Natural killer cell (primary cell): Measurements from ENCODE around the gene RNF34. TPM values are rescaled to one million over a fixed set of nuclear protein-coding genes. Genes with fewer than 3 reads are reported as not detected.

Source experiments
- ATAC-seq, 3 donors: fragments of 150-1000 bp in 2 of 3; fragments of 200-7000 bp in 1 of 3; cut with Tn5 transposase; 1 replicate in 1 of 3; 2 replicates in 2 of 3; pipeline ENCODE4 v1.10.0; 2021; ENCODE audit warnings: mild to moderate bottlenecking in 2 of 3, moderate library complexity in 2 of 3
- DNase-seq, 2 donors: peaks; one replicate each; pipeline versions ENCODE4 v3.0.0 to v3.0.0-alpha.2; 2013 to 2021; ENCODE audit warnings: mixed read lengths in 1 of 2
- H3K27ac ChIP-seq: one replicate; pipeline ENCODE4 v1.5.1; 2013; ENCODE audit warnings: mild to moderate bottlenecking, low read length
- H3K27me3 ChIP-seq: one replicate; pipeline ENCODE4 v1.6.1; 2013; ENCODE audit warnings: low read length; ENCODE audit not compliant: control insufficient read depth, insufficient read depth
- H3K36me3 ChIP-seq: one replicate; pipeline ENCODE4 v1.6.1; 2013; ENCODE audit warnings: low read length; ENCODE audit not compliant: control insufficient read depth, insufficient read depth
- H3K4me1 ChIP-seq: one replicate; pipeline ENCODE4 v1.6.1; 2013; ENCODE audit warnings: low read length; ENCODE audit not compliant: control insufficient read depth, insufficient read depth
- H3K4me3 ChIP-seq: one replicate; pipeline ENCODE4 v1.5.1; 2013; ENCODE audit warnings: low read length
- H3K9me3 ChIP-seq: one replicate; pipeline ENCODE4 v1.6.1; 2013; ENCODE audit warnings: low read length; ENCODE audit not compliant: control insufficient read depth, insufficient read depth
- H3K27ac Mint-ChIP-seq, 2 donors: one replicate each; pipeline ENCODE4 v1.8.0; 2022; ENCODE audit warnings: mild to moderate bottlenecking in 2 of 2, mixed read lengths in 2 of 2, moderate library complexity in 1 of 2
- H3K27me3 Mint-ChIP-seq, 2 donors: one replicate each; pipeline ENCODE4 v1.8.0; 2022; ENCODE audit warnings: low read depth in 2 of 2, mixed read lengths in 2 of 2
- H3K36me3 Mint-ChIP-seq: one replicate; pipeline ENCODE4 v1.8.0; 2022; ENCODE audit warnings: mixed read lengths
- H3K4me1 Mint-ChIP-seq, 2 donors: one replicate each; pipeline ENCODE4 v1.8.0; 2022; ENCODE audit warnings: mixed read lengths in 2 of 2
- H3K4me3 Mint-ChIP-seq: one replicate; pipeline ENCODE4 v1.8.0; 2022; ENCODE audit warnings: mild to moderate bottlenecking, moderate library complexity, mixed read lengths
- H3K9me3 Mint-ChIP-seq, 2 donors: one replicate each; pipeline ENCODE4 v1.8.0; 2022; ENCODE audit warnings: mixed read lengths in 2 of 2
- WGBS: methylation state at CpG from one replicate; pipeline ENCODE4 v1.1.7; 2013; ENCODE audit warnings: missing lambda C conversion rate; ENCODE audit not compliant: insufficient coverage; 5-methylcytosine and 5-hydroxymethylcytosine counted together
- intact Hi-C: fragments of 100-400 bp; cut with micrococcal nuclease; formaldehyde crosslinking; loops from one replicate; pipeline ENCODE4 v1.14.2; 2022
- total RNA-seq, 4 donors: library from RNA; stranded (reverse); fragments of 120-200 nt in 1 of 4; gene quantifications; one replicate each; pipeline versions ENCODE4 v1.2.3 to v1.2.4, GENCODE V29; 2013 to 2022
- TF ChIP-seq, protein P1 (sequence below): fragments of 200-600 bp; IDR thresholded peaks from one replicate; pipeline ENCODE4 v1.8.0; 2022; ENCODE audit warnings: antibody characterized with exemption

The RNF34 gene
- total RNA-seq, 3 donors from 2014 or later (not counting 1 experiment from before 2014, with no cell fraction given): 62.3 to 78.4 (median 73.4) TPM

GRCh38 chr12:121468499-121468801, 68.5 kb downstream of the RNF34 start:
- no peaks in the 10 kb centered on the region for H3K27me3 ChIP-seq
- DNase-seq (peak in 1 of 2 donors; percentile 20), ATAC-seq (no peak)
- H3K4me3 ChIP-seq: no peak overlapping the region
- H3K36me3 ChIP-seq: no peaks in the 10 kb centered on the region
- H3K4me1 Mint-ChIP-seq: peaks cover 19 to 20% of the 10 kb centered on the region in 2 donors
- peaks cover 24% of the 10 kb centered on the region for H3K4me1 ChIP-seq
- H3K36me3 Mint-ChIP-seq: no peaks in the 10 kb centered on the region
- peak overlapping the region; percentile 68 for H3K4me3 Mint-ChIP-seq
- H3K27ac Mint-ChIP-seq: peak overlapping the region in 1 of 2 donors; percentile 65
- peak overlapping the region; percentile 55 for H3K27ac ChIP-seq
- H3K9me3 Mint-ChIP-seq: no peaks in the 10 kb centered on the region
- no peaks in the 10 kb centered on the region for H3K9me3 ChIP-seq
- 93% methylated on average over 4 of the region's 4 CpGs for WGBS
- H3K27me3 Mint-ChIP-seq: no peaks in the 10 kb centered on the region
- TF ChIP-seq, protein P1, sequence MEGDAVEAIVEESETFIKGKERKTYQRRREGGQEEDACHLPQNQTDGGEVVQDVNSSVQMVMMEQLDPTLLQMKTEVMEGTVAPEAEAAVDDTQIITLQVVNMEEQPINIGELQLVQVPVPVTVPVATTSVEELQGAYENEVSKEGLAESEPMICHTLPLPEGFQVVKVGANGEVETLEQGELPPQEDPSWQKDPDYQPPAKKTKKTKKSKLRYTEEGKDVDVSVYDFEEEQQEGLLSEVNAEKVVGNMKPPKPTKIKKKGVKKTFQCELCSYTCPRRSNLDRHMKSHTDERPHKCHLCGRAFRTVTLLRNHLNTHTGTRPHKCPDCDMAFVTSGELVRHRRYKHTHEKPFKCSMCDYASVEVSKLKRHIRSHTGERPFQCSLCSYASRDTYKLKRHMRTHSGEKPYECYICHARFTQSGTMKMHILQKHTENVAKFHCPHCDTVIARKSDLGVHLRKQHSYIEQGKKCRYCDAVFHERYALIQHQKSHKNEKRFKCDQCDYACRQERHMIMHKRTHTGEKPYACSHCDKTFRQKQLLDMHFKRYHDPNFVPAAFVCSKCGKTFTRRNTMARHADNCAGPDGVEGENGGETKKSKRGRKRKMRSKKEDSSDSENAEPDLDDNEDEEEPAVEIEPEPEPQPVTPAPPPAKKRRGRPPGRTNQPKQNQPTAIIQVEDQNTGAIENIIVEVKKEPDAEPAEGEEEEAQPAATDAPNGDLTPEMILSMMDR: no peak
- intact Hi-C loops: loop anchor here (5.0 kb wide), 1 partner anchor 116 kb away; the partner anchor contains the start of gene ANAPC5

DNA sequence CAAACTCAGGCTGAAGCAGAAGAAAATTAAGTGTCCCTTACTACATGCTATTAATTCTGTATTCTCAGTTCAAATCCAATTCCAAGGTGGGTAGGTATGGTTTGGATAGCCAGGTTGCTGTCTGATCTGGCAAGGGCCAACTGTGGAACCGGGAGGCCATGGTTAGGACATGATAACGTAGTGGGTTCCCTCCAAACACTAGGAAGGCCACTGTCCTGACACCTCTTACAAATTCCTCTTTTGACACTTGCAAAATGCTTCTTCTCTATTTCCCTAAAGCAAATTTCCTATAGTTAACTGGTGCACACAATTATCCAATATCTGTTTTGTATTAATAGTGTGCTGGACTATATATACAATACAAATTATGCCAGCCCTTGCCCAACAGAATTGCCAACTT, 70.8 kb downstream of the RNF34 start:
- H3K4me3 ChIP-seq: no peak overlapping the region

GRCh38 chr12:121472150-121472905, 72.4 kb downstream of the RNF34 start:
- no peak for DNase-seq
- no peak overlapping the region for H3K27ac Mint-ChIP-seq
- peaks cover 0 to 6% of the 10 kb centered on the region in 2 donors for H3K4me1 Mint-ChIP-seq
- no peaks in the 10 kb centered on the region for H3K9me3 Mint-ChIP-seq
- H3K4me1 ChIP-seq: peaks cover 7% of the 10 kb centered on the region
- H3K27ac ChIP-seq: no peak overlapping the region
- no peak overlapping the region for H3K4me3 Mint-ChIP-seq
- 100% methylated on average over 4 of the region's 7 CpGs for WGBS
- H3K36me3 ChIP-seq: no peaks in the 10 kb centered on the region
- no peaks in the 10 kb centered on the region for H3K9me3 ChIP-seq
- no peaks in the 10 kb centered on the region for H3K36me3 Mint-ChIP-seq
- H3K27me3 Mint-ChIP-seq: no peaks in the 10 kb centered on the region
- no peak for ATAC-seq
- TF ChIP-seq, protein P1: no peak
- no peaks in the 10 kb centered on the region for H3K27me3 ChIP-seq
- intact Hi-C loops: no loop called here
- H3K4me3 ChIP-seq: no peak overlapping the region

More for the DNA sequence above, 70.8 kb downstream of the RNF34 start:
- no peak overlapping the region for H3K4me3 Mint-ChIP-seq
- no peaks in the 10 kb centered on the region for H3K9me3 Mint-ChIP-seq
- H3K27ac Mint-ChIP-seq: peak overlapping the region in 1 of 2 donors; percentile 36
- ATAC-seq: no peak
- Histone ChIP-seq H3K27ac (no peak overlapping the region), H3K9me3 (no peaks in the 10 kb centered on the region), H3K4me1 (peaks cover 12% of the 10 kb centered on the region), H3K36me3 (no peaks in the 10 kb centered on the region), H3K27me3 (no peaks in the 10 kb centered on the region)
- WGBS: 86% methylated on average over 2 of the region's 2 CpGs
- H3K36me3 Mint-ChIP-seq: no peaks in the 10 kb centered on the region
- H3K27me3 Mint-ChIP-seq: no peaks in the 10 kb centered on the region
- intact Hi-C loops: no loop called here
- peaks cover 6 to 13% of the 10 kb centered on the region in 2 donors for H3K4me1 Mint-ChIP-seq
- TF ChIP-seq, protein P1: no peak
- DNase-seq: no peak

Other genes with a start within 250 kb of the RNF34 start
- gene P2RX4, start 190.0 kb upstream of the RNF34 start, total RNA-seq: 10 to 100 TPM; 34.8 to 39.3 (median 38.2) TPM
- 10 to 100 TPM; 19.6 to 27.4 (median 20.9) TPM for gene CAMKK2, start 103.4 kb upstream of the RNF34 start, total RNA-seq
- gene ANAPC5, start 47.7 kb upstream of the RNF34 start, total RNA-seq: 100 to 1,000 TPM; 134 to 171 (median 163) TPM
- 100 to 1,000 TPM in 1 of 3 donors, 10 to 100 TPM in 2; 97.3 to 106 (median 98.1) TPM for gene KDM2B, start 180.9 kb downstream of the RNF34 start, total RNA-seq
- gene ORAI1, start 226.4 kb downstream of the RNF34 start, total RNA-seq: 10 to 100 TPM; 64.6 to 74.1 (median 70.8) TPM